ENCODE results near the gene ILKAP. TPM values are rescaled to one million over a fixed set of nuclear protein-coding genes. Genes with fewer than 3 reads are reported as not detected.

The ILKAP gene
- polyA plus RNA-seq, 1 donor from 2014 or later: 78.5 TPM

GRCh38 chr2:238127165-238128060 lies 76.1 kb downstream of the ILKAP start:
- H3K79me2 ChIP-seq (replicated peaks; ENCODE audit: insufficient read depth, low read length): no peaks in the 10 kb centered on the region
- H4K20me1 ChIP-seq (ENCODE audit: insufficient read depth): no peaks in the 10 kb centered on the region
- no peaks in the 10 kb centered on the region for H3K27me3 ChIP-seq (ENCODE audit: insufficient read depth, low read depth, low read length)
- no peak overlapping the region for H3K4me2 ChIP-seq (ENCODE audit: low read length)
- no peaks in the 10 kb centered on the region for H3K9me3 ChIP-seq (ENCODE audit: low read length)
- no peaks in the 10 kb centered on the region for H3F3A ChIP-seq (ENCODE audit: insufficient read depth, low read length, poor library complexity, severe bottlenecking)
- no peak overlapping the region for H3K9ac ChIP-seq (ENCODE audit: low read length)
- no peak overlapping the region for H2AFZ ChIP-seq (ENCODE audit: low read depth, low read length)
- TF ChIP-seq CTCF (IDR thresholded peaks at IDR 0.05; ENCODE audit: poor library complexity, severe bottlenecking) (no peak), REST (IDR thresholded peaks at IDR 0.05; ENCODE audit: borderline replicate concordance) (no peak), TAF1 (IDR thresholded peaks at IDR 0.05; ENCODE audit: low read depth) (no peak), EZH2 (IDR thresholded peaks at IDR 0.05; ENCODE audit: borderline replicate concordance, insufficient read depth, low read length, poor library complexity, severe bottlenecking) (no peak)
- H3K27ac ChIP-seq (ENCODE audit: low read length): no peak overlapping the region
- no peaks in the 10 kb centered on the region for H3K9me2 ChIP-seq (ENCODE audit: insufficient read depth, low read length)
- no peak overlapping the region for H3K4me3 ChIP-seq (ENCODE audit: low read length)
- no peaks in the 10 kb centered on the region for H3K36me3 ChIP-seq (ENCODE audit: insufficient read depth, low read length)

DNA sequence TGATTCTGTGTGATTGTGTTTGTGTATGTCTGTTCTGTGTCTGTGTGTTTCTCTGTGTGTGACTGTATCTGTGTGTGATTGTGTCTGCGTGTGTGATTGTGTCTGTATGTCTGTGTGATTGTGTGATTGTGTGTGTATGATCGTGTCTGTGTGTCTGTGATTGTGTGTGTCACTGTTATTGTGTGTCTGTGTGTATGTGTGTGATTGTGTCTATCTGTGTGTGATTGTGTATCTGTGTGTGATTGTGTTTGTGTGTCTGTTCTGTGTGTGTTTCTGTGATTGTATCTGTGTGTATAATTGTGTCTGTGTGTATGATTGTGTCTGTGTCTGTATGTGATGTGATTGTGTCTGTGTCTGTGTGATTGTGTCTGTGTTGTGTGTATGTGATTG lies 76.7 kb downstream of the ILKAP start:
- Histone ChIP-seq H3K9me3 (ENCODE audit: low read length) (no peaks in the 10 kb centered on the region), H2AFZ (ENCODE audit: low read depth, low read length) (no peak overlapping the region), H3F3A (ENCODE audit: insufficient read depth, low read length, poor library complexity, severe bottlenecking) (no peaks in the 10 kb centered on the region), H3K9ac (ENCODE audit: low read length) (no peak overlapping the region), H3K27me3 (ENCODE audit: insufficient read depth, low read depth, low read length) (no peaks in the 10 kb centered on the region), H3K79me2 (replicated peaks; ENCODE audit: insufficient read depth, low read length) (no peaks in the 10 kb centered on the region), H3K9me2 (ENCODE audit: insufficient read depth, low read length) (no peaks in the 10 kb centered on the region), H3K27ac (ENCODE audit: low read length) (no peak overlapping the region), H3K4me2 (ENCODE audit: low read length) (no peak overlapping the region), H3K36me3 (ENCODE audit: insufficient read depth, low read length) (no peaks in the 10 kb centered on the region), H4K20me1 (ENCODE audit: insufficient read depth) (no peaks in the 10 kb centered on the region), H3K4me3 (ENCODE audit: low read length) (no peak overlapping the region)
- TF ChIP-seq TAF1 (IDR thresholded peaks at IDR 0.05; ENCODE audit: low read depth) (no peak), EP300 (conservative IDR thresholded peaks at IDR 0.05; ENCODE audit: poor library complexity, severe bottlenecking) (no peak), CTCF (IDR thresholded peaks at IDR 0.05; ENCODE audit: poor library complexity, severe bottlenecking) (no peak), SMC3 (conservative IDR thresholded peaks at IDR 0.05; ENCODE audit: poor library complexity) (no peak), POLR2AphosphoS5 (IDR thresholded peaks at IDR 0.05) (no peak), REST (IDR thresholded peaks at IDR 0.05; ENCODE audit: borderline replicate concordance) (no peak), RAD21 (conservative IDR thresholded peaks at IDR 0.05) (no peak), MXI1 (conservative IDR thresholded peaks at IDR 0.05; ENCODE audit: poor library complexity, severe bottlenecking) (no peak)
